OCI-LY7 (cell line): ENCODE results near the gene CNTNAP3B.
"Not testable (repeated sequence)": the region's sequence is repeated elsewhere in the genome, so short reads cannot be mapped to it uniquely, and the experiment has no call there.

ENCODE experiments used
- EZH2phosphoT487 ChIP-seq: fragments of 200-600 bp; sonication (generic); IDR thresholded peaks from 2 replicates; pipeline ENCODE4 v1.6.1; 2018; ENCODE audit warnings: low read depth, borderline replicate concordance, mild to moderate bottlenecking, mixed run types, antibody characterized with exemption, low read length, moderate library complexity, mixed read lengths
- TF ChIP-seq, protein P1 (sequence below): fragments of 200-600 bp; sonication (generic); conservative IDR thresholded peaks from 2 replicates; pipeline ENCODE4 v1.5.1; 2014; ENCODE audit warnings: mild to moderate bottlenecking, antibody characterized with exemption, low read length, moderate library complexity, mixed read lengths

DNA sequence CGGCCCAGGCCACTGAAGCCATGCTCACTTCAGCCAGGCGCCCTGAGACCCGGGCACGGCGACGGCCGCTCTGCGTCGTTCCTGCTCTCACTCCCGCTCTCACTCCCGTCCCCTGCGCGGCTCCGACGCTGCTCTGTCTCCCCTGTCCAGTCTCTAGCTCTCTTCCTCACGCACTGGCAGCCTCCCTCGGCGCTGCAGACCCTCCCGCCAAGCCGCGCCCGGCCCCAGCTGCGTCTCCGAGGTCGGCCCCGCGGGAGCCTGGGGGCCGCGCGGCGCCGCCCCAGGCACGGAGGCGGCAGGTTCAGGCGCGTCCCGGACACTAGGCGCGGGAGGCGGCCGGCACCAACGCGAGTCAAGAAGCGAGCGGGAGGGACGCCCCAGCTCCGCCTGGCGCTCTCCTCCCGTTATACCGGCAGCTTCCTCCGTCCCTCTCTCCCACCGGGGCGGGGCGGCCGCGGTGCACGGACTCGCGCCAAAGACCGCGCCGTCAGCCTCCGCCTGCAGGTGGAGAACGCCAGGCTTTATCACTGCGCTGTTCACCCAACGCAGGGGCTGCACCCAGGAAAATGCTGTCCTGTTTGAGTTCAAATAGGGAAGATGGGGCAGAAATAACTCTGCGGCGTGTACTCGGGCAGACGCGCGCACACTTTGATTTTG lies at the start of gene CNTNAP3B:
- TF ChIP-seq, protein P1, sequence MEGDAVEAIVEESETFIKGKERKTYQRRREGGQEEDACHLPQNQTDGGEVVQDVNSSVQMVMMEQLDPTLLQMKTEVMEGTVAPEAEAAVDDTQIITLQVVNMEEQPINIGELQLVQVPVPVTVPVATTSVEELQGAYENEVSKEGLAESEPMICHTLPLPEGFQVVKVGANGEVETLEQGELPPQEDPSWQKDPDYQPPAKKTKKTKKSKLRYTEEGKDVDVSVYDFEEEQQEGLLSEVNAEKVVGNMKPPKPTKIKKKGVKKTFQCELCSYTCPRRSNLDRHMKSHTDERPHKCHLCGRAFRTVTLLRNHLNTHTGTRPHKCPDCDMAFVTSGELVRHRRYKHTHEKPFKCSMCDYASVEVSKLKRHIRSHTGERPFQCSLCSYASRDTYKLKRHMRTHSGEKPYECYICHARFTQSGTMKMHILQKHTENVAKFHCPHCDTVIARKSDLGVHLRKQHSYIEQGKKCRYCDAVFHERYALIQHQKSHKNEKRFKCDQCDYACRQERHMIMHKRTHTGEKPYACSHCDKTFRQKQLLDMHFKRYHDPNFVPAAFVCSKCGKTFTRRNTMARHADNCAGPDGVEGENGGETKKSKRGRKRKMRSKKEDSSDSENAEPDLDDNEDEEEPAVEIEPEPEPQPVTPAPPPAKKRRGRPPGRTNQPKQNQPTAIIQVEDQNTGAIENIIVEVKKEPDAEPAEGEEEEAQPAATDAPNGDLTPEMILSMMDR, result not testable (repeated sequence)
- TF ChIP-seq EZH2phosphoT487, result not testable (repeated sequence)
